Right lobe of liver (tissue), 6 donors: Measurements from ENCODE around the gene TNIK. TPM values are rescaled to one million over a fixed set of nuclear protein-coding genes. Genes with fewer than 3 reads are reported as not detected.

Experiments
- ATAC-seq, 4 donors: fragments of 200-7000 bp; cut with Tn5 transposase; one replicate each; pipeline ENCODE4 v1.9.1; 2020; ENCODE audit warnings: mild to moderate bottlenecking in 4 of 4, moderate library complexity in 4 of 4
- DNase-seq, 3 donors: peaks; one replicate each; pipeline ENCODE4 v3.0.0-alpha.2; 2020
- H3K27ac ChIP-seq, 3 donors: fragments of 200-600 bp; one replicate each; pipeline ENCODE4 v1.8.0; 2022
- H3K27me3 ChIP-seq, 2 donors: fragments of 200-600 bp; one replicate each; pipeline ENCODE4 v1.8.0; 2022
- H3K36me3 ChIP-seq, 4 donors: fragments of 200-600 bp; sonication (generic) in 1 of 4; one replicate each; pipeline versions ENCODE4 v1.5.1 to v1.8.0; 2017 to 2022; ENCODE audit warnings: control low read depth in 1 of 4
- H3K4me1 ChIP-seq, 4 donors: fragments of 200-600 bp; sonication (generic) in 1 of 4; one replicate each; pipeline versions ENCODE4 v1.5.1 to v1.8.0; 2017 to 2022; ENCODE audit warnings: control low read depth in 1 of 4
- H3K4me3 ChIP-seq, 3 donors: fragments of 200-600 bp; one replicate each; pipeline ENCODE4 v1.8.0; 2022
- H3K9me3 ChIP-seq, 4 donors: fragments of 200-600 bp; sonication (generic) in 1 of 4; one replicate each; pipeline versions ENCODE4 v1.5.1 to v1.8.0; 2017 to 2022; ENCODE audit warnings: control low read depth in 1 of 4
- CTCF ChIP-seq, 4 donors: fragments of 200-600 bp in 3 of 4; fragments of 450-650 bp in 1 of 4; IDR thresholded peaks; one replicate each; pipeline versions ENCODE4 v1.5.1 to v1.8.0; 2016 to 2022; ENCODE audit warnings: antibody characterized with exemption in 4 of 4, mild to moderate bottlenecking in 2 of 4
- POLR2A ChIP-seq: fragments of 450-650 bp; IDR thresholded peaks from one replicate; pipeline ENCODE4 v1.6.1; 2017; ENCODE audit warnings: antibody characterized with exemption, mild to moderate bottlenecking
- WGBS: methylation state at CpG from one replicate; pipeline ENCODE4 v1.1.6; 2018; ENCODE audit warnings: low coverage, low lambda C conversion rate; ENCODE audit not compliant: insufficient coverage; ENCODE audit errors: missing lambda C conversion rate; 5-methylcytosine and 5-hydroxymethylcytosine counted together
- intact Hi-C, 2 donors: fragments of 100-400 bp; cut with DNase I; formaldehyde crosslinking; loops; one replicate each; pipeline versions ENCODE4 v1.11.2 to v1.14.1; 2022
- total RNA-seq, 6 experiments: library from RNA; depleted of rRNA in 2 of 6; stranded (reverse); fragments of >200 nt in 2 of 6; fragmentation: NEBNext Ultra II Directional in 3 of 6; extraction: Animal tissue kit (Norgen Biotek cat#: 25700) in 3 of 6; gene quantifications; one replicate each; pipeline versions ENCODE4 v1.1.0 to v1.2.4, GENCODE V29; 2016 to 2023
- donor health status: DM: no; HTN: yes; CAD: no.
- donor health status: DM: no; HTN: no; CAD: no.
- donor health status: DM: no; HTN: no; CAD: no.
- donor health status: DM: no; HTN: yes; CAD: no.
- donor health status: DM: no; HTN: yes; CAD: no.

The TNIK gene
- total RNA-seq, 6 experiments from 2014 or later, result 5.2 to 8.0 (median 6.8) TPM

DNA sequence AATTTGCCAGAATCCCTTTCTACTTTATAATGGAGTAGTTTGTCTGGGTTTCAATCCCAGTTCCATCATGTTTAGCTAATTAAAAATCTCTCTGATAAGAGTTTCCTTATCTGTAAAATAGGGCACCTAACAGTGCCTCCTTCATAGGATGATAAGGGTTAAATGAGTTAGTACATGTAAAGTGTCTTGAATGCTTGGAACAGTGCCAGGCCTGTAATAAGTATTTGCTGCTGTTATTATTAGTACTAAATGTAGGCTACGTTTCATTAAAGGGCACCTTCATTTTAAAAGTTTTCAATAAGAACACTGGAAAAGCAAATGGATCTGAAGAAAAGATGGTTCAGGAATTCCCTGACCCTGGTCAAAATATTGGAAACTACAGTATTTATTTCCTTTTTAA lies 421.9 kb downstream of the TNIK start:
- Histone ChIP-seq H3K9me3 (no peaks in the 10 kb centered on the region), H3K36me3 (no peaks in the 10 kb centered on the region), H3K27me3 (no peaks in the 10 kb centered on the region), H3K27ac (no peak overlapping the region), H3K4me3 (no peak overlapping the region), H3K4me1 (peaks cover 0 to 7% (median 3%) of the 10 kb centered on the region in 4 donors)
- ATAC-seq, result no peak
- DNase-seq, result no peak
- intact Hi-C loops, result no loop called here
- TF ChIP-seq POLR2A (no peak), CTCF (IDR thresholded peaks at IDR 0.05) (no peak)
- WGBS, result 57% methylated on average over 1 of the region's 1 CpG

DNA sequence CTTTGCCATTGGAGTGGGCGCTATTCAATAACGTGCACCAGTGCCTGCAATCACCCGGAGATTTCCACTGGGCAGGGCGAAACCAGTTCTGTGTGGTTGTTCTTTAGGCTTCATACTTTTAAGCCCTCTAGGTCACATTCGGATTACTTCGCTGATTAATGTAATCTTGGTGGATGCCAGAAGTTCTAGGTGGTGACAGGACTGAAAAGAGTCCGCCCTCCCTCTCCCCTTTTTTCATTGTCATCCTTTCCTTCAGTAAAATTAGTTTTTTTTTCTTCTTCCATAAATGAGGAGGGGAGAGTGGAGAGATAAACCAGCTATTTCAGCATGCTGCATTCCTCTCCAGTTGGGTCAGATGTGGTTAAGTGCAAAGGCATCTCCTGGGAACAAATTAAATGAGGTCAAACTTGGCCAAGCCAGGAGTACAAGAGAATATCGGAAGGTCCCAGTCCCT lies 431.4 kb downstream of the TNIK start:
- peaks cover 0 to 17% (median 3%) of the 10 kb centered on the region in 4 donors for H3K4me1 ChIP-seq
- ATAC-seq (peak; percentile 10 to 43 (median 12)), DNase-seq (no peak)
- 24% methylated on average over 8 of the region's 8 CpGs for WGBS
- H3K27me3 ChIP-seq, result no peaks in the 10 kb centered on the region
- H3K27ac ChIP-seq, result peak overlapping the region; percentile 16 to 68 (median 68)
- H3K36me3 ChIP-seq, result no peaks in the 10 kb centered on the region
- no peaks in the 10 kb centered on the region for H3K9me3 ChIP-seq
- no peak for TF ChIP-seq CTCF (IDR thresholded peaks at IDR 0.05)
- TF ChIP-seq POLR2A, result no peak
- peak overlapping the region; percentile 17 to 67 (median 55) for H3K4me3 ChIP-seq
- intact Hi-C loops, result no loop called here

DNA sequence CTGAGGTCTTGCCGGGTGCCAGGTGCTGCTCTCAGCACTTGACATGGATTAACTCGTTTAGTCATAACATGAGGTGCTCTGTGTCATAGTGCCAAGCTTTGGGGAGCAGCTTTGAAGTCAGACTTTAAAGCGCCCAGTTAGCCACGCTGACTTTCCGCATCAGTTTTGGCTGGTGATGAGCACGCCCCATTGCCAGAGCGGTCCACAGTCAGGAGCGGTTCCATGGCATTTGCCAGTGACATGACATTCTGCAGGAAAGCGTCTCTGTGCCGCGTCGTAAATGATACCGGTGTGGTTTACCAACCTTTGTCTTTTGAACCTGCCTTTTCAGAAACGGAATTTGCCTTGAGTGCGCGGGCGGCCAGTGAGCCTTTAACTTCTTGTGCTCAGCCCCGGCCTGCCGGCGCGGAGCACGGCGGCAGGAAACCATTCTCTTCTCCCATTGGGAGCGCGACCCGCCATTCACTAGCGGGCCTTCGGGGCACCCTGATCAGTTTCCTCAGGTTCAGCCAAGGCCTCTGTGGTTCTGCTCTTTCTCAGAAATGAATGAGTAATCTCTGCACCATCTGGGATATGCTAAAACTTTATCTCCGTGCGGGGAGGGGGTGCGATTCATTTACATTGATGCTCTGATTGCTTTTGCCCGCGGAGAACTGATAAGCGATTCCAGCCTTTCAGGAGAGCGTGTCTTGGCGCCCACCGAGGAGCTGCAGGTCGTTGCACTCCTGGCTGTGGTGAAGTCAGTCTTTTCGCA lies 432.0 kb downstream of the TNIK start:
- no peaks in the 10 kb centered on the region for H3K36me3 ChIP-seq
- intact Hi-C loops, result no loop called here
- DNase-seq, result peak; percentile 58 to 80 (median 79)
- peak overlapping the region; percentile 17 to 67 (median 55) for H3K4me3 ChIP-seq
- peaks cover 0 to 17% (median 3%) of the 10 kb centered on the region in 4 donors for H3K4me1 ChIP-seq
- peak overlapping the region; percentile 16 to 68 (median 68) for H3K27ac ChIP-seq
- TF ChIP-seq POLR2A (peak; percentile 31), CTCF (IDR thresholded peaks at IDR 0.05) (no peak)
- H3K27me3 ChIP-seq, result no peaks in the 10 kb centered on the region
- peak; percentile 42 to 69 (median 58) for ATAC-seq
- H3K9me3 ChIP-seq, result no peaks in the 10 kb centered on the region
- WGBS, result 10% methylated on average over 14 of the region's 39 CpGs

GRCh38 chr3:171026597-171027293 lies 433.5 kb downstream of the TNIK start, which contains the start of gene SLC2A2:
Gene SLC2A2, minus strand, starts transcription at chr3:171026720. Its CDS starts 50 bp downstream, at chr3:171026670.
- Histone ChIP-seq H3K36me3 (no peaks in the 10 kb centered on the region), H3K27me3 (no peaks in the 10 kb centered on the region), H3K9me3 (no peaks in the 10 kb centered on the region), H3K4me1 (peaks cover 0 to 17% (median 3%) of the 10 kb centered on the region in 4 donors), H3K27ac (peak within 1 kb of the TSS; percentile 48 to 72 (median 68)), H3K4me3 (peak within 1 kb of the TSS; percentile 30 to 67 (median 55))
- intact Hi-C loops, result no loop called here
- 31% methylated on average over 4 of the region's 4 CpGs for WGBS
- peak; percentile 55 to 91 (median 82) for DNase-seq
- ATAC-seq, result peak; percentile 75 to 93 (median 84)
- TF ChIP-seq CTCF (IDR thresholded peaks at IDR 0.05) (no peak), POLR2A (peak; percentile 85)
